CD4-positive, alpha-beta memory T cell (primary cell): ENCODE measurements around the gene ZNF526. TPM values are rescaled to one million over a fixed set of nuclear protein-coding genes. Genes with fewer than 3 reads are reported as not detected.

Experiments
- CTCF ChIA-PET: fragments of 350-600 bp; sonication (Branson Sonifier 250); formaldehyde crosslinking; loops from one replicate; lab custom pipeline; 2021; ENCODE audit warnings: inconsistent platforms; ENCODE audit not compliant: partially characterized antibody; lab: Charles Lee
- POLR2A ChIA-PET: fragments of 350-600 bp; sonication (Branson Sonifier 250); formaldehyde crosslinking; loops from one replicate; lab custom pipeline; 2021; ENCODE audit not compliant: partially characterized antibody; lab: Charles Lee
- DNase-seq, 5 donors: peaks; one replicate each; pipeline versions ENCODE4 v3.0.0 to v3.0.0-alpha.2; 2020 to 2022; ENCODE audit warnings: mixed read lengths in 1 of 5
- H3K27ac ChIP-seq: one replicate; pipeline ENCODE4 v1.7.0; 2013; ENCODE audit warnings: low read depth, low read length
- H3K27me3 ChIP-seq: 2 replicates; pipeline ENCODE4 v1.7.0; 2013; ENCODE audit warnings: mild to moderate bottlenecking, low read length, moderate library complexity; ENCODE audit not compliant: insufficient read depth
- H3K36me3 ChIP-seq: 2 replicates; pipeline ENCODE4 v1.7.0; 2013; ENCODE audit warnings: mild to moderate bottlenecking, low read length, moderate library complexity; ENCODE audit not compliant: insufficient read depth
- H3K4me1 ChIP-seq: 2 replicates; pipeline ENCODE4 v1.7.0; 2013; ENCODE audit warnings: mild to moderate bottlenecking, low read length, moderate library complexity; ENCODE audit not compliant: insufficient read depth
- H3K4me3 ChIP-seq, 2 donors: one replicate each; pipeline ENCODE4 v1.7.0; 2013; ENCODE audit warnings: low read length in 2 of 2, mild to moderate bottlenecking in 1 of 2
- H3K9me3 ChIP-seq, 2 donors: one replicate each; pipeline ENCODE4 v1.7.0; 2013; ENCODE audit warnings: low read length in 2 of 2, control low read depth in 1 of 2; ENCODE audit not compliant: control insufficient read depth in 1 of 2
- H3K27ac Mint-ChIP-seq, 7 donors: one replicate each; pipeline ENCODE4 v1.8.0; 2020 to 2021; ENCODE audit warnings: mixed read lengths in 7 of 7, mild to moderate bottlenecking in 6 of 7, inconsistent platforms in 3 of 7, moderate library complexity in 3 of 7
- H3K27me3 Mint-ChIP-seq, 2 donors: one replicate each; pipeline ENCODE4 v1.8.0; 2020 to 2021; ENCODE audit warnings: mixed read lengths in 2 of 2
- H3K36me3 Mint-ChIP-seq, 2 donors: one replicate each; pipeline ENCODE4 v1.8.0; 2020 to 2021; ENCODE audit warnings: mixed read lengths in 2 of 2, inconsistent platforms in 1 of 2, mild to moderate bottlenecking in 1 of 2
- H3K4me1 Mint-ChIP-seq, 4 donors: one replicate each; pipeline ENCODE4 v1.8.0; 2020 to 2021; ENCODE audit warnings: mixed read lengths in 4 of 4, mild to moderate bottlenecking in 1 of 4
- H3K4me3 Mint-ChIP-seq, 8 donors: one replicate each; pipeline ENCODE4 v1.8.0; 2020 to 2021; ENCODE audit warnings: mixed read lengths in 8 of 8, mild to moderate bottlenecking in 7 of 8, moderate library complexity in 6 of 8, inconsistent platforms in 3 of 8
- H3K9me3 Mint-ChIP-seq, 8 donors: one replicate each; pipeline ENCODE4 v1.8.0; 2020 to 2021; ENCODE audit warnings: mixed read lengths in 8 of 8, mild to moderate bottlenecking in 5 of 8, inconsistent platforms in 3 of 8, moderate library complexity in 1 of 8
- intact Hi-C: fragments of 100-400 bp; cut with micrococcal nuclease; formaldehyde crosslinking; loops from one replicate; pipeline ENCODE4 v1.15.1; 2023
- polyA plus RNA-seq, 2 donors: library from polyadenylated mRNA; unstranded; fragments of 300-500 nt; fragmentation: Illumina TruSeq; gene quantifications; one replicate each; pipeline ENCODE4 v1.2.3, GENCODE V29; 2021
- total RNA-seq, 2 experiments: library from RNA; stranded (reverse); gene quantifications; one replicate each; pipeline ENCODE4 v1.2.3, GENCODE V29; 2021

The ZNF526 gene
- total and polyA plus RNA-seq, 4 experiments from 2014 or later = 2.3 to 28.8 (median 18.5) TPM

DNA sequence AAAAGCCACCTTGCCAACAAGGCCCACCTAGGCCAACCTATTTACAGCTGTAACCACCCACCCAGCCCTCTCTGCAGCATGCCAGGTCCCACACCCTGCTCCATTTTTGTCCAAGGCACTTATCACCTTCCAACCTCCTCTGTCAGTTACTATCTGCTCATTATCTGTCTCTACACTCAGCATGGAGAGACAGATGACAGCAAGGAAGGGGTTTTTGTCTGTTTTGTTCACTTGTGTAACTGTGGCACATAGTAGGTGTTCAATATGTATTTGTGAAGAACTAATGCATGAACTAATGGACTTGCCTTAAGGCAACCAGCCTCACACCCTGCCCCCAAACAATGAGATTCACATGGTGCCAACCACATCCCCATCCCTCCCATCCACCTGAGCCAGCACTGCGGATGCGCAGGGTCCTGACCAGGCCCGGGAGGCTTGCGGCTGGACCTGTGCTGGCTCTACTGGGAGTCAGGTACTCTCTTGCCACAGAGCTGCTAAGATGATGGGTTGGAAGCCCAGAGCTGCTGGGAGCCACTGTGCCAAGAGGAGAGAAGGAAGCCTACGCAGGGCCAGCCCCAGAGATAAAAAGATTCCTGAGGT, 19.9 kb upstream of the ZNF526 start:
- peak overlapping the region; percentile 43 to 49 for H3K4me3 ChIP-seq
- CTCF ChIA-PET = interaction anchor here (0.6 to 5.8 kb wide), 10 partner anchors 9 to 96 kb away, joined by 3 to 26 read pairs (median 7); partner anchors contain the start of gene GSK3A

DNA sequence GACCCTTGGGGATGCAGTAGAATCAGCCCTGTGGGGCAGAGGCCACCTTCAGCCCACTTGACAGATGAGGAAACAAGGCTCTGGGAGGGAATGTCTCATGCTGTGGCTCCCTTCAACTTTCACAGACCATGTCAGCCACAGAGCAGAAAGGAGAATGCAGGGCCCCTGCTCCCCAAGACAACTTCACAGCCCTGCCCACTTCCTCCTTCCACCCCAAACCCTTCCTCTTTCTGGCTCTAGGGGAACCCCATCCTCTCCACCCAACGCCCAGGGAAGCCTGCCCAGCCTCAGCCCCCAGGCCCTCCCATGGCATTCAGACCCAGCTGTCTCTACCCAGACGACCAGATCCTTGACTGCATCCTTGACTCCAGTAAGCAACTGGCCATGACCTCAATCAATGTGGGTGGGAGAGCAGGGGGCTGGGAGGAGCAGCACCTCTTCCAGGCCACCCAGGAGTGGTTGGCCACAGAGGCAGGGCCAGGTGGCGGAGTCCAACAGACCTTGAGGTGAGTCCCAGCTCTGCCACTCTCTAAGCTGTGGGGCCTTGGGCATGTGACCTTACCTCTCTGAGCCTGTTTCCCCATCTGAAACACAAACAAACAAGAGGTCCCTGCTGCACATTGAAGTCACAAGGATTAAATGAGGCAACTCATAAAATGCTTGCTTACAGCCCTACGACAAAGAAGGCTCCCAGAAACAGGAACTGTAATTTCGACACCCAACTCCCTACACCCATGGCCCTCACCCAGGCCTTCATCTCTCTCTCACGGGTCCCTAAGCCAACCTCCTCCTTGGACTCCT, 18.4 kb upstream of the ZNF526 start:
- Mint-ChIP-seq H3K27ac (peak overlapping the region; percentile 86 to 96 (median 96)), H3K36me3 (peaks cover 50 to 75% of the 10 kb centered on the region in 2 donors), H3K4me3 (peak overlapping the region; percentile 76 to 93 (median 87)), H3K27me3 (no peaks in the 10 kb centered on the region), H3K4me1 (peaks cover 71 to 98% (median 82%) of the 10 kb centered on the region in 4 donors), H3K9me3 (peaks cover 0 to 2% (median 0%) of the 10 kb centered on the region in 8 donors)
- peak; percentile 49 to 78 (median 58) for DNase-seq
- CTCF ChIA-PET = interaction anchor here (0.7 to 5.8 kb wide), 5 partner anchors 13 to 68 kb away, joined by 3 to 26 read pairs (median 7); no protein-coding TSS in a partner anchor
- Histone ChIP-seq H3K27me3 (no peaks in the 10 kb centered on the region), H3K36me3 (peaks cover 48% of the 10 kb centered on the region), H3K9me3 (no peaks in the 10 kb centered on the region), H3K27ac (peak overlapping the region; percentile 86), H3K4me3 (peak overlapping the region; percentile 18 to 41), H3K4me1 (peaks cover 100% of the 10 kb centered on the region)
- POLR2A ChIA-PET = interaction anchor here (0.5 to 7.6 kb wide), 9 partner anchors 10 to 196 kb away, joined by 3 to 149 read pairs (median 14); partner anchors contain the start of genes DEDD2, POU2F2 and ZNF526
- intact Hi-C loops = no loop called here

More for the DNA sequence above, 19.9 kb upstream of the ZNF526 start:
- Mint-ChIP-seq H3K9me3 (peaks cover 0 to 2% (median 0%) of the 10 kb centered on the region in 8 donors), H3K36me3 (peaks cover 42 to 67% of the 10 kb centered on the region in 2 donors), H3K27me3 (no peaks in the 10 kb centered on the region), H3K27ac (peak overlapping the region; percentile 86 to 96 (median 96)), H3K4me3 (peak overlapping the region; percentile 80 to 93 (median 88)), H3K4me1 (peaks cover 67 to 99% (median 84%) of the 10 kb centered on the region in 4 donors)
- no peak for DNase-seq
- POLR2A ChIA-PET = interaction anchor here (0.9 to 7.6 kb wide), 19 partner anchors 8 to 313 kb away, joined by 3 to 149 read pairs (median 7); partner anchors contain the start of genes CIC, DEDD2, GSK3A and POU2F2
- H3K27me3 ChIP-seq = no peaks in the 10 kb centered on the region
- intact Hi-C loops = no loop called here
- peaks cover 38% of the 10 kb centered on the region for H3K36me3 ChIP-seq
- peak overlapping the region; percentile 86 for H3K27ac ChIP-seq
- H3K4me1 ChIP-seq = peaks cover 98% of the 10 kb centered on the region
- H3K9me3 ChIP-seq = no peaks in the 10 kb centered on the region

- no peak for DNase-seq
- ChIA-PET POLR2A (interaction anchor here (1.0 to 7.6 kb wide), 6 partner anchors 10 to 42 kb away, joined by 3 to 149 read pairs (median 6); partner anchors contain the start of genes DEDD2 and ZNF526), CTCF (interaction anchor here (2.1 to 5.8 kb wide), 3 partner anchors 14 to 69 kb away, joined by 7 to 26 read pairs (median 17); no protein-coding TSS in a partner anchor)
- peaks cover 68 to 98% (median 80%) of the 10 kb centered on the region in 4 donors for H3K4me1 Mint-ChIP-seq
- H3K36me3 Mint-ChIP-seq = peaks cover 48 to 78% of the 10 kb centered on the region in 2 donors
- peaks cover 0 to 2% (median 0%) of the 10 kb centered on the region in 8 donors for H3K9me3 Mint-ChIP-seq
- peak overlapping the region; percentile 86 for H3K27ac ChIP-seq
- no peaks in the 10 kb centered on the region for H3K27me3 ChIP-seq
- H3K4me1 ChIP-seq = peaks cover 100% of the 10 kb centered on the region
- no peaks in the 10 kb centered on the region for H3K9me3 ChIP-seq
- H3K36me3 ChIP-seq = peaks cover 48% of the 10 kb centered on the region
- H3K27me3 Mint-ChIP-seq = no peaks in the 10 kb centered on the region
- peak overlapping the region in 1 of 2 donors; percentile 41 for H3K4me3 ChIP-seq
- H3K4me3 Mint-ChIP-seq = peak overlapping the region; percentile 12 to 93 (median 87)
- intact Hi-C loops = no loop called here
- H3K27ac Mint-ChIP-seq = peak overlapping the region; percentile 86 to 96 (median 96)
These were observed 17.7 kb upstream of the ZNF526 start for GRCh38 chr19:42202290-42202880.

GRCh38 chr19:42203700-42204099, 16.4 kb upstream of the ZNF526 start:
- H3K4me1 Mint-ChIP-seq = peaks cover 74 to 98% (median 85%) of the 10 kb centered on the region in 4 donors
- peak overlapping the region; percentile 70 to 91 (median 86) for H3K27ac Mint-ChIP-seq
- intact Hi-C loops = no loop called here
- H3K27me3 Mint-ChIP-seq = no peaks in the 10 kb centered on the region
- Histone ChIP-seq H3K4me1 (peaks cover 100% of the 10 kb centered on the region), H3K27me3 (no peaks in the 10 kb centered on the region), H3K27ac (peak overlapping the region; percentile 13), H3K4me3 (no peak overlapping the region), H3K9me3 (no peaks in the 10 kb centered on the region), H3K36me3 (peaks cover 56% of the 10 kb centered on the region)
- H3K4me3 Mint-ChIP-seq = peak overlapping the region in 1 of 8 donors; percentile 62
- ChIA-PET POLR2A (interaction anchor here (7.6 kb wide), 1 partner anchor 15 kb away, joined by 149 read pairs; the partner anchor contains the start of genes DEDD2 and ZNF526), CTCF (interaction anchor here (2.1 to 4.5 kb wide), 2 partner anchors 12 to 70 kb away, joined by 7 to 17 read pairs; no protein-coding TSS in a partner anchor)
- H3K9me3 Mint-ChIP-seq = peaks cover 0 to 2% (median 0%) of the 10 kb centered on the region in 8 donors
- peaks cover 56 to 85% of the 10 kb centered on the region in 2 donors for H3K36me3 Mint-ChIP-seq
- no peak for DNase-seq

GRCh38 chr19:42204664-42205063, 15.4 kb upstream of the ZNF526 start:
- Histone ChIP-seq H3K9me3 (no peaks in the 10 kb centered on the region), H3K27ac (no peak overlapping the region), H3K27me3 (no peaks in the 10 kb centered on the region), H3K4me1 (peaks cover 100% of the 10 kb centered on the region), H3K36me3 (peaks cover 65% of the 10 kb centered on the region), H3K4me3 (no peak overlapping the region)
- Mint-ChIP-seq H3K9me3 (peaks cover 0 to 2% (median 0%) of the 10 kb centered on the region in 8 donors), H3K27me3 (no peaks in the 10 kb centered on the region), H3K4me3 (peak overlapping the region in 3 of 8 donors; percentile 2 to 44 (median 5)), H3K36me3 (peaks cover 58 to 87% of the 10 kb centered on the region in 2 donors), H3K27ac (peak overlapping the region in 6 of 7 donors; percentile 49 to 88 (median 75)), H3K4me1 (peaks cover 69 to 98% (median 83%) of the 10 kb centered on the region in 4 donors)
- CTCF ChIA-PET = interaction anchor here (4.5 kb wide), 1 partner anchor 11 kb away, joined by 17 read pairs; no protein-coding TSS in a partner anchor
- intact Hi-C loops = no loop called here
- POLR2A ChIA-PET = interaction anchor here (0.6 kb wide), 1 partner anchor 11 kb away, joined by 3 read pairs; no protein-coding TSS in a partner anchor
- no peak for DNase-seq
